A673 (cell line): ENCODE data around the gene CCNY. TPM values are rescaled to one million over a fixed set of nuclear protein-coding genes. Genes with fewer than 3 reads are reported as not detected.

Source experiments
- BruUV-seq: library from RNA; stranded (reverse); fragments of 400-500 nt; replicated peaks from 2 replicates; lab custom pipeline; 2021; lab: Mats Ljungman, UMichigan
- CTCF ChIA-PET: fragments of 300-600 bp; sonication (Branson Sonifier 250); formaldehyde crosslinking; loops from one replicate; lab custom pipeline; 2022; ENCODE audit warnings: antibody characterized with exemption; lab: Charles Lee
- POLR2A ChIA-PET: fragments of 300-600 bp; sonication (Branson Sonifier 250); formaldehyde crosslinking; loops from one replicate; lab custom pipeline; 2022; ENCODE audit warnings: antibody characterized with exemption; ENCODE audit not compliant: low non-redundant PET; lab: Charles Lee
- DNase-seq: peaks from one replicate; pipeline ENCODE4 v3.0.0-alpha.2; 2015; ENCODE audit warnings: low spot score
- H3K27ac ChIP-seq: fragments of 200-600 bp; sonication (generic); 2 replicates; pipeline ENCODE4 v1.5.1; 2016; ENCODE audit warnings: mixed run types, low read depth, mild to moderate bottlenecking, mixed read lengths, antibody characterized with exemption, low read length; ENCODE audit not compliant: poor library complexity, severe bottlenecking
- H3K27me3 ChIP-seq: fragments of 200-600 bp; sonication (generic); replicated peaks from 2 replicates; pipeline ENCODE4 v1.6.1; 2017; ENCODE audit warnings: mixed run types, low read depth, mild to moderate bottlenecking, mixed read lengths, antibody characterized with exemption, low read length; ENCODE audit not compliant: insufficient read depth, poor library complexity
- H3K36me3 ChIP-seq: fragments of 200-600 bp; sonication (generic); 2 replicates; pipeline ENCODE4 v1.6.1; 2016; ENCODE audit warnings: mixed run types, mild to moderate bottlenecking, mixed read lengths, antibody characterized with exemption, low read length; ENCODE audit not compliant: insufficient read depth, poor library complexity, severe bottlenecking
- H3K4me1 ChIP-seq: fragments of 200-600 bp; sonication (generic); 2 replicates; pipeline ENCODE4 v1.6.1; 2017; ENCODE audit warnings: mixed run types, mild to moderate bottlenecking, mixed read lengths, antibody characterized with exemption, low read length; ENCODE audit not compliant: insufficient read depth, poor library complexity, severe bottlenecking
- H3K4me3 ChIP-seq: fragments of 200-600 bp; sonication (generic); 2 replicates; pipeline ENCODE4 v1.5.1; 2016; ENCODE audit warnings: low read depth, mixed run types, mild to moderate bottlenecking, mixed read lengths, low read length; ENCODE audit not compliant: poor library complexity, severe bottlenecking
- H3K9me3 ChIP-seq: fragments of 200-600 bp; sonication (generic); 2 replicates; pipeline ENCODE4 v1.6.1; 2016; ENCODE audit warnings: mixed run types, low read depth, mild to moderate bottlenecking, mixed read lengths, antibody characterized with exemption, low read length; ENCODE audit not compliant: poor library complexity, severe bottlenecking
- CTCF ChIP-seq: fragments of 300-800, 200-600 bp; sonication (generic); conservative IDR thresholded peaks from 2 replicates; pipeline ENCODE4 v1.5.1; 2017; ENCODE audit warnings: low read depth, mild to moderate bottlenecking, antibody characterized with exemption, low read length, moderate library complexity, mixed read lengths
- EZH2 ChIP-seq: fragments of 200-600 bp; sonication (generic); IDR thresholded peaks from 2 replicates; pipeline ENCODE4 v1.6.1; 2017; ENCODE audit warnings: borderline replicate concordance, low read depth, mild to moderate bottlenecking, mixed read lengths, antibody characterized with exemption, low read length; ENCODE audit not compliant: poor library complexity, severe bottlenecking
- intact Hi-C: fragments of 100-400 bp; cut with micrococcal nuclease; formaldehyde crosslinking; loops from one replicate; pipeline ENCODE4 v1.10.0; 2022; ENCODE audit not compliant: unreplicated experiment
- total RNA-seq: library from RNA; stranded (reverse); gene quantifications from 2 replicates; pipeline ENCODE4 v1.2.3, GENCODE V29; 2021

The CCNY gene
- total RNA-seq, 1 experiment from 2014 or later: 84.8 TPM

GRCh38 chr10:35471435-35471834 is 135.1 kb downstream of the CCNY start:
- Histone ChIP-seq H3K36me3 (no peaks in the 10 kb centered on the region), H3K27ac (no peak overlapping the region), H3K4me1 (peaks cover 25% of the 10 kb centered on the region), H3K4me3 (no peak overlapping the region), H3K27me3 (no peaks in the 10 kb centered on the region), H3K9me3 (no peaks in the 10 kb centered on the region)
- DNase-seq: no peak
- no peak for TF ChIP-seq CTCF
- TF ChIP-seq EZH2: no peak
- CTCF ChIA-PET: no interaction called here
- BruUV-seq: no TSS peak
- intact Hi-C loops: no loop called here
- POLR2A ChIA-PET: no interaction called here

- no TSS peak for BruUV-seq
- intact Hi-C loops: no loop called here
- no peak overlapping the region for H3K4me3 ChIP-seq
- TF ChIP-seq CTCF (no peak), EZH2 (no peak)
- DNase-seq: no peak
- ChIA-PET POLR2A (no interaction called here), CTCF (no interaction called here)
- no peak overlapping the region for H3K27ac ChIP-seq
- H3K27me3 ChIP-seq: no peaks in the 10 kb centered on the region
- H3K4me1 ChIP-seq: peaks cover 5% of the 10 kb centered on the region
- H3K9me3 ChIP-seq: no peaks in the 10 kb centered on the region
- peaks cover 5% of the 10 kb centered on the region for H3K36me3 ChIP-seq
Observed at GRCh38 chr10:35480142-35480541, 143.8 kb downstream of the CCNY start.

GRCh38 chr10:35481413-35481812 is 145.1 kb downstream of the CCNY start:
- intact Hi-C loops: no loop called here
- H3K27me3 ChIP-seq: no peaks in the 10 kb centered on the region
- no peak for DNase-seq
- no peaks in the 10 kb centered on the region for H3K9me3 ChIP-seq
- no peak for TF ChIP-seq EZH2
- no peak for TF ChIP-seq CTCF
- no TSS peak for BruUV-seq
- CTCF ChIA-PET: no interaction called here
- H3K27ac ChIP-seq: no peak overlapping the region
- no peak overlapping the region for H3K4me3 ChIP-seq
- peaks cover 5% of the 10 kb centered on the region for H3K36me3 ChIP-seq
- POLR2A ChIA-PET: no interaction called here
- peaks cover 5% of the 10 kb centered on the region for H3K4me1 ChIP-seq
